Common myeloid progenitor, CD34-positive (primary cell): Measurements from ENCODE around the gene NPC1L1.
"Not testable (repeated sequence)": the region's sequence is repeated elsewhere in the genome, so short reads cannot be mapped to it uniquely, and the experiment has no call there.

ENCODE experiments used
- CTCF ChIA-PET: fragments of 350-600 bp; sonication (Branson Sonifier 250); formaldehyde crosslinking; loops from one replicate; lab custom pipeline; 2021; ENCODE audit warnings: antibody characterized with exemption; lab: Charles Lee
- POLR2A ChIA-PET: fragments of 350-600 bp; sonication (Branson Sonifier 250); formaldehyde crosslinking; loops from one replicate; lab custom pipeline; 2021; ENCODE audit warnings: antibody characterized with exemption; lab: Charles Lee
- DNase-seq, 3 donors: peaks; one replicate each; pipeline versions ENCODE4 v3.0.0 to v3.0.0-alpha.2; 2013
- H3K27ac ChIP-seq, 2 experiments: 1 replicate in 1 of 2; 2 replicates in 1 of 2; pipeline ENCODE4 v1.7.0; 2013; ENCODE audit warnings: inconsistent platforms in 2 of 2, low read length in 2 of 2, mild to moderate bottlenecking in 2 of 2, low read depth in 1 of 2, moderate library complexity in 1 of 2; ENCODE audit not compliant: severe bottlenecking in 2 of 2, insufficient read depth in 1 of 2, poor library complexity in 1 of 2
- H3K27me3 ChIP-seq, 5 experiments: replicated peaks in 2 of 5; 1 replicate in 3 of 5; 2 replicates in 2 of 5; pipeline versions ENCODE4 v1.6.1 to v1.7.0; 2013; ENCODE audit warnings: low read length in 4 of 5, mild to moderate bottlenecking in 2 of 5, moderate library complexity in 2 of 5, inconsistent platforms in 1 of 5; ENCODE audit not compliant: insufficient read depth in 5 of 5, control insufficient read depth in 4 of 5
- H3K36me3 ChIP-seq, 4 experiments: 1 replicate in 2 of 4; 2 replicates in 2 of 4; pipeline versions ENCODE4 v1.6.1 to v1.7.0; 2013; ENCODE audit warnings: low read length in 3 of 4, control low read depth in 1 of 4, mild to moderate bottlenecking in 1 of 4; ENCODE audit not compliant: control insufficient read depth in 4 of 4, insufficient read depth in 4 of 4
- H3K4me1 ChIP-seq, 4 experiments: 1 replicate in 3 of 4; 2 replicates in 1 of 4; pipeline versions ENCODE4 v1.6.1 to v1.7.1; 2013; ENCODE audit warnings: low read length in 3 of 4, mild to moderate bottlenecking in 3 of 4, control low read depth in 1 of 4, inconsistent platforms in 1 of 4, moderate library complexity in 1 of 4; ENCODE audit not compliant: control insufficient read depth in 4 of 4, insufficient read depth in 4 of 4; ENCODE audit errors: control extremely low read depth in 1 of 4
- H3K4me3 ChIP-seq, 7 experiments: 1 replicate in 4 of 7; 2 replicates in 3 of 7; pipeline versions ENCODE4 v1.5.1 to v1.7.0; 2013; ENCODE audit warnings: mild to moderate bottlenecking in 7 of 7, low read length in 6 of 7, moderate library complexity in 6 of 7, inconsistent platforms in 2 of 7, low read depth in 2 of 7, control low read depth in 1 of 7; ENCODE audit not compliant: insufficient read depth in 4 of 7, control insufficient read depth in 1 of 7; ENCODE audit errors: extremely low read depth in 1 of 7
- H3K9me3 ChIP-seq, 5 experiments: 1 replicate in 4 of 5; 2 replicates in 1 of 5; pipeline versions ENCODE4 v1.6.1 to v1.7.1; 2013; ENCODE audit warnings: low read length in 4 of 5, mild to moderate bottlenecking in 2 of 5, inconsistent platforms in 1 of 5, low read depth in 1 of 5, moderate library complexity in 1 of 5; ENCODE audit not compliant: control insufficient read depth in 4 of 5, insufficient read depth in 2 of 5; ENCODE audit errors: control extremely low read depth in 1 of 5
- WGBS: methylation state at CpG from one replicate; pipeline ENCODE4 v1.1.5; 2013; ENCODE audit not compliant: insufficient coverage; 5-methylcytosine and 5-hydroxymethylcytosine counted together

The NPC1L1 gene

DNA sequence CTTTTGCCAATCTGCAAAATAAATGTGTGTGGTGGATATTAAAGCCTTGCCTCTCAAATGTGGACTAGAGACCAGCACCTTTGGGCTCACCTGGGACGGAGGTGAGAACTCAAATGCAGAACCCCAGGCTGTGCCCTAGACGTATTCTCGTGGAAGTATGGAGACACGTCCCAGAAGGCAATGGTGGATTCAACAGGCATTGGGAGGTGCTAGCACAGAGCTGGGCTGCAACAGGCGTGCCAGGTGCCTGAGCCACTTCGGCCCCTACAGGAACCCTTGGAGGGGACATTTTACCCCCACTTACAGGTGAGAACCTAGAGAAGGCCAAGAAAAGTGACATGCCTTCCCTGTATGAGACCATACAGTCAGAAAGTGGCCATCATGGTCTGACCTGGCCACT, 20.4 kb upstream of the NPC1L1 start:
- ChIA-PET POLR2A (no interaction called here), CTCF (interaction anchor here (1.1 to 1.6 kb wide), 2 partner anchors 11 to 27 kb away, joined by 3 to 5 read pairs; no protein-coding TSS in a partner anchor)
- Histone ChIP-seq H3K4me1 (peaks cover 0 to 3% (median 0%) of the 10 kb centered on the region in 4 experiments), H3K9me3 (no peaks in the 10 kb centered on the region), H3K36me3 (peaks cover 10 to 30% (median 22%) of the 10 kb centered on the region in 4 experiments), H3K27me3 (no peaks in the 10 kb centered on the region), H3K27ac (no peak overlapping the region), H3K4me3 (no peak overlapping the region)
- no peak for DNase-seq
- 96% methylated on average over 6 of the region's 6 CpGs for WGBS

GRCh38 chr7:44559485-44559884, 18.4 kb upstream of the NPC1L1 start:
- Histone ChIP-seq H3K27ac (no peak overlapping the region), H3K4me3 (no peak overlapping the region), H3K27me3 (no peaks in the 10 kb centered on the region), H3K9me3 (no peaks in the 10 kb centered on the region), H3K36me3 (peaks cover 2 to 12% (median 6%) of the 10 kb centered on the region in 4 experiments), H3K4me1 (peaks cover 0 to 3% (median 0%) of the 10 kb centered on the region in 4 experiments)
- 100% methylated on average over 3 of the region's 4 CpGs for whole genome bisulfite sequencing
- ChIA-PET POLR2A (no interaction called here), CTCF (no interaction called here)
- DNase-seq: no peak

- Histone ChIP-seq H3K27me3 (no peaks in the 10 kb centered on the region), H3K27ac (no peak overlapping the region), H3K36me3 (no peaks in the 10 kb centered on the region), H3K4me3 (no peak overlapping the region), H3K4me1 (peaks cover 0 to 3% (median 0%) of the 10 kb centered on the region in 4 experiments), H3K9me3 (no peaks in the 10 kb centered on the region)
- WGBS: no CpG with 5 or more reads among the region's 2 CpGs
- POLR2A ChIA-PET: no interaction called here
- DNase-seq: no peak
- CTCF ChIA-PET: no interaction called here
Observed at GRCh38 chr7:44557485-44557884, 16.4 kb upstream of the NPC1L1 start.

DNA sequence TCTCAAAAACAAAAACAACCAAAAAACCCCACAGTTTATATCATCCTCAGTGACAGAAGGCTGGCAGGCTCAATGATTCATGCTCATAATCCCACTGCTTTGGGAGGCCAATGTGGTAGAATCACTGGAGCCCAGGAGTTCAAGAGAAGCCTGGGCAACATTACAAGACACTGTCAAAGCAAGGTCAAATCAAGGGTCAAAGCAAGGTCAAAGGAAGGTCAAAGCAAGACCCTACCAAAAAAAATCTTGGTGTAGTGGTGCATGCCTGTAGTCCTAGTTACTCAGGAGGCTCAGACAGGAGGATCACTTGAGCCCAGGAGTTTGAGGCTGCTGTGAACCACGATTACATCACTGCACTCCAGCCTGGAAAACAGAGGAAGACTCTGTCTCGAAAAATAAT, 14.2 kb upstream of the NPC1L1 start:
- 83% methylated on average over 1 of the region's 2 CpGs for WGBS
- Histone ChIP-seq H3K9me3 (no peaks in the 10 kb centered on the region), H3K27ac (no peak overlapping the region), H3K4me3 (no peak overlapping the region), H3K4me1 (peaks cover 0 to 1% (median 0%) of the 10 kb centered on the region in 4 experiments), H3K36me3 (no peaks in the 10 kb centered on the region), H3K27me3 (no peaks in the 10 kb centered on the region)
- ChIA-PET POLR2A (no interaction called here), CTCF (interaction anchor here (1.5 kb wide), 1 partner anchor 16 kb away, joined by 3 read pairs; no protein-coding TSS in a partner anchor)
- no peak for DNase-seq

- H3K4me1 ChIP-seq, POLR2A ChIA-PET, H3K9me3 ChIP-seq, H3K36me3 ChIP-seq, H3K4me3 ChIP-seq, H3K27me3 ChIP-seq, DNase-seq, H3K27ac ChIP-seq, CTCF ChIA-PET: not testable (repeated sequence)
- 100% methylated on average over 1 of the region's 3 CpGs for WGBS
Observed at GRCh38 chr7:44552473-44553005, 11.4 kb upstream of the NPC1L1 start.

- Histone ChIP-seq H3K4me1 (no peaks in the 10 kb centered on the region), H3K27ac (no peak overlapping the region), H3K36me3 (no peaks in the 10 kb centered on the region), H3K4me3 (no peak overlapping the region), H3K9me3 (no peaks in the 10 kb centered on the region), H3K27me3 (peaks cover 0 to 3% (median 0%) of the 10 kb centered on the region in 5 experiments)
- ChIA-PET CTCF (interaction anchor here (1.2 kb wide), 2 partner anchors 15 to 16 kb away, joined by 3 read pairs; no protein-coding TSS in a partner anchor), POLR2A (interaction anchor here (0.6 kb wide), 1 partner anchor 8 kb away, joined by 3 read pairs; no protein-coding TSS in a partner anchor)
- WGBS: 88% methylated on average over 1 of the region's 3 CpGs
- no peak for DNase-seq
Observed at GRCh38 chr7:44549457-44549856, 8.3 kb upstream of the NPC1L1 start.

- no peak for DNase-seq
- ChIA-PET CTCF (interaction anchor here (0.7 to 1.5 kb wide), 4 partner anchors 13 to 397 kb away, joined by 3 to 5 read pairs (median 3); no protein-coding TSS in a partner anchor), POLR2A (interaction anchor here (0.6 kb wide), 1 partner anchor 391 kb away, joined by 3 read pairs; no protein-coding TSS in a partner anchor)
- Histone ChIP-seq H3K27me3 (peaks cover 0 to 3% (median 0%) of the 10 kb centered on the region in 5 experiments), H3K36me3 (no peaks in the 10 kb centered on the region), H3K4me1 (no peaks in the 10 kb centered on the region), H3K9me3 (no peaks in the 10 kb centered on the region), H3K4me3 (no peak overlapping the region), H3K27ac (no peak overlapping the region)
- WGBS: no CpG with 5 or more reads among the region's 3 CpGs
Observed at GRCh38 chr7:44548893-44549292, 7.8 kb upstream of the NPC1L1 start.
